ENCODE data around the gene UIMC1. TPM values are rescaled to one million over a fixed set of nuclear protein-coding genes. Genes with fewer than 3 reads are reported as not detected.

The UIMC1 gene
- total RNA-seq, 4 donors from 2014 or later: 30.0 to 34.3 (median 32.4) TPM

- Histone ChIP-seq H3K4me3 (replicated peaks in 1 of 3) (no peak overlapping the region), H3K4me1 (no peaks in the 10 kb centered on the region), H3K9me3 (no peaks in the 10 kb centered on the region), H3K36me3 (no peaks in the 10 kb centered on the region), H3K27ac (no peak overlapping the region), H3K27me3 (no peaks in the 10 kb centered on the region)
- no peak for TF ChIP-seq CTCF (IDR thresholded peaks at IDR 0.05)
- TF ChIP-seq POLR2A (IDR thresholded peaks at IDR 0.05): no peak
- intact Hi-C loops (cut with DNase I): no loop called here
- 86 to 90% methylated on average over 3 of the region's 3 CpGs for WGBS, 2 donors
- DNase-seq: no peak
Measured at GRCh38 chr5:176921714-176922113, 84.9 kb downstream of the UIMC1 start.

- intact Hi-C loops (cut with DNase I): no loop called here
- H3K4me1 ChIP-seq: no peaks in the 10 kb centered on the region
- H3K4me3 ChIP-seq (replicated peaks in 1 of 3): no peak overlapping the region
- TF ChIP-seq POLR2A (IDR thresholded peaks at IDR 0.05): no peak
- TF ChIP-seq CTCF (IDR thresholded peaks at IDR 0.05): no peak
- H3K27ac ChIP-seq: no peak overlapping the region
- no peaks in the 10 kb centered on the region for H3K27me3 ChIP-seq
- no peaks in the 10 kb centered on the region for H3K9me3 ChIP-seq
- no peak for DNase-seq
- H3K36me3 ChIP-seq: no peaks in the 10 kb centered on the region
- 96 to 97% methylated on average over 6 of the region's 6 CpGs for WGBS, 2 donors
Measured at GRCh38 chr5:176918613-176919012, 88.0 kb downstream of the UIMC1 start.

- no peak overlapping the region for H3K4me3 ChIP-seq (replicated peaks in 1 of 3)
Measured at GRCh38 chr5:176916337-176916736, 90.2 kb downstream of the UIMC1 start.

GRCh38 chr5:176915906-176916305 is 90.7 kb downstream of the UIMC1 start:
- 64 to 67% methylated on average over 2 of the region's 2 CpGs for WGBS, 2 donors
- Histone ChIP-seq H3K27ac (no peak overlapping the region), H3K36me3 (no peaks in the 10 kb centered on the region), H3K9me3 (no peaks in the 10 kb centered on the region), H3K4me3 (replicated peaks in 1 of 3) (no peak overlapping the region), H3K4me1 (no peaks in the 10 kb centered on the region), H3K27me3 (no peaks in the 10 kb centered on the region)
- TF ChIP-seq CTCF (IDR thresholded peaks at IDR 0.05): no peak
- TF ChIP-seq POLR2A (IDR thresholded peaks at IDR 0.05): no peak
- DNase-seq: no peak
- intact Hi-C loops (cut with DNase I): no loop called here

More at GRCh38 chr5:176916337-176916736, 90.2 kb downstream of the UIMC1 start:
- Histone ChIP-seq H3K27ac (no peak overlapping the region), H3K4me1 (no peaks in the 10 kb centered on the region), H3K27me3 (no peaks in the 10 kb centered on the region), H3K9me3 (no peaks in the 10 kb centered on the region), H3K36me3 (no peaks in the 10 kb centered on the region)
- intact Hi-C loops (cut with DNase I): no loop called here
- no peak for DNase-seq
- TF ChIP-seq CTCF (IDR thresholded peaks at IDR 0.05) (no peak), POLR2A (IDR thresholded peaks at IDR 0.05) (no peak)

GRCh38 chr5:176912115-176912514 is 94.5 kb downstream of the UIMC1 start:
- no peak for DNase-seq
- peaks cover 12 to 17% of the 10 kb centered on the region in 2 donors for H3K36me3 ChIP-seq
- no peak overlapping the region for H3K4me3 ChIP-seq (replicated peaks in 1 of 3)
- intact Hi-C loops (cut with DNase I): no loop called here
- no peaks in the 10 kb centered on the region for H3K9me3 ChIP-seq
- H3K4me1 ChIP-seq: no peaks in the 10 kb centered on the region
- TF ChIP-seq CTCF (IDR thresholded peaks at IDR 0.05): no peak
- no peak for TF ChIP-seq POLR2A (IDR thresholded peaks at IDR 0.05)
- no peak overlapping the region for H3K27ac ChIP-seq
- WGBS, 2 donors: 86 to 96% methylated on average over 2 of the region's 2 CpGs
- H3K27me3 ChIP-seq: no peaks in the 10 kb centered on the region

Data from thyroid gland (tissue), 4 donors.